ENCODE results near the gene HIRIP3. TPM values are rescaled to one million over a fixed set of nuclear protein-coding genes. Genes with fewer than 3 reads are reported as not detected.

The HIRIP3 gene
- total and polyA plus RNA-seq, 2 of the 13 experiments (the other 11 are each of a cell fraction or from before 2014, with no cell fraction given) = 12.6 to 17.2 TPM

DNA sequence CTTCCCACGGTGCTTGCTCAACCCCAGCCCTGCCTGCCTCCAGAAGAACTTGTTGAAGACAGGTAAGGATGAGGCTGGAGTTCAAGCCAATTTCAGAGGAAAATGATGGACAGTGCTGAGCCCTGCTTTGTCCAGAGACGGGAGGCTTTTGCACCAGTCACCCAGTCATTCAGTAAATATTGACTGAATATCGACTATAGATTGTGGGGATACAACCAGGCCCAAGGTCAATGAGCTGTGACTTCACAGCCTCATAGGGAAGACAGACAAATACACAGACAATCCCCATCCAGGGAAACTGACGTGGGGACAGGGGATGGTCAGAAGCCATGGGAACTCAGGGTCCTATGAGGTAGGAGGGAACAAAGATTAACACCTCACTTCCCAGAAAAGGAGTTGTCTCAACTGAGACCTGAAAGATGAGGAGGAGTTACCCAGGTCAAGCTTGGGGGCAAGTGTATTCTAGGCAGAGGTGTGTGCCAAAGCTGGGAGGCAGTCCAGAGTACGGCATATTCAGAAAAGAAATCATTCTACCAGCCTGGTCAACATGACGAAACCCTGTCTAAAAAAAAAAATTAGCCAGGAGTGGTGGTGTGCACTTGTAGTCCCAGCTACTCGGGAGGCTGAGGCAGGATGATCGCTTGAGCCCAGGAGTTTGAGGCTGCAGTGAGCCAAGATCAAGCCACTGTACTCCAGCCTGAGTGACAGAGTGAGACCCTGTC is 21.3 kb upstream of the HIRIP3 start (continued):
- TF ChIP-seq ZBTB21 (CRISPR knock-in tag; IDR thresholded peaks at IDR 0.05) (0 out of 2 replicates have a peak, but pooled peaks have one; percentile 17), ZNF350 (CRISPR knock-in tag; IDR thresholded peaks at IDR 0.05; ENCODE audit: borderline replicate concordance, low read depth) (peak; percentile 24; the same call in 1 of the 2 replicates), EED (CRISPR knock-in tag; IDR thresholded peaks at IDR 0.05) (no peak), ZBTB20 (CRISPR knock-in tag; IDR thresholded peaks at IDR 0.05; ENCODE audit: borderline replicate concordance, low read depth) (peak; percentile 31; the same call in 1 of the 2 replicates), THAP11 (CRISPR knock-in tag; IDR thresholded peaks at IDR 0.05) (0 out of 2 replicates have a peak, but pooled peaks have one; percentile 28), SKI (IDR thresholded peaks at IDR 0.05; ENCODE audit: partially characterized antibody) (peak; percentile 58), ZBTB7B (CRISPR knock-in tag; IDR thresholded peaks at IDR 0.05) (0 out of 2 replicates have a peak, but pooled peaks have one; percentile 40), ZNF329 (CRISPR knock-in tag; IDR thresholded peaks at IDR 0.05; ENCODE audit: low read depth) (no peak), ONECUT2 (CRISPR knock-in tag; IDR thresholded peaks at IDR 0.05) (peak; percentile 82), NR2F6 (IDR thresholded peaks at IDR 0.05) (no peak), NR2F6 (CRISPR knock-in tag; IDR thresholded peaks at IDR 0.05) (peak; percentile 22; the same call in 1 of the 2 replicates), ZNF558 (CRISPR knock-in tag; IDR thresholded peaks at IDR 0.05; ENCODE audit: borderline replicate concordance) (no peak), KDM2A (CRISPR knock-in tag; IDR thresholded peaks at IDR 0.05; ENCODE audit: borderline replicate concordance, low read depth) (0 out of 2 replicates have a peak, but pooled peaks have one; percentile 34), PAF1 (CRISPR knock-in tag; IDR thresholded peaks at IDR 0.05) (no peak), FOXJ3 (CRISPR knock-in tag; IDR thresholded peaks at IDR 0.05; ENCODE audit: borderline replicate concordance) (no peak), MEIS1 (CRISPR knock-in tag; IDR thresholded peaks at IDR 0.05; ENCODE audit: borderline replicate concordance) (0 out of 2 replicates have a peak, but pooled peaks have one; percentile 40), TBX2 (CRISPR knock-in tag; IDR thresholded peaks at IDR 0.05; ENCODE audit: borderline replicate concordance) (0 out of 2 replicates have a peak, but pooled peaks have one; percentile 31), FOXA1 (IDR thresholded peaks at IDR 0.05) (no peak), FOXA1 (CRISPR knock-in tag; IDR thresholded peaks at IDR 0.05) (peak; percentile 40; the same call in 1 of the 2 replicates)
- TF ChIP-seq, protein P1, sequence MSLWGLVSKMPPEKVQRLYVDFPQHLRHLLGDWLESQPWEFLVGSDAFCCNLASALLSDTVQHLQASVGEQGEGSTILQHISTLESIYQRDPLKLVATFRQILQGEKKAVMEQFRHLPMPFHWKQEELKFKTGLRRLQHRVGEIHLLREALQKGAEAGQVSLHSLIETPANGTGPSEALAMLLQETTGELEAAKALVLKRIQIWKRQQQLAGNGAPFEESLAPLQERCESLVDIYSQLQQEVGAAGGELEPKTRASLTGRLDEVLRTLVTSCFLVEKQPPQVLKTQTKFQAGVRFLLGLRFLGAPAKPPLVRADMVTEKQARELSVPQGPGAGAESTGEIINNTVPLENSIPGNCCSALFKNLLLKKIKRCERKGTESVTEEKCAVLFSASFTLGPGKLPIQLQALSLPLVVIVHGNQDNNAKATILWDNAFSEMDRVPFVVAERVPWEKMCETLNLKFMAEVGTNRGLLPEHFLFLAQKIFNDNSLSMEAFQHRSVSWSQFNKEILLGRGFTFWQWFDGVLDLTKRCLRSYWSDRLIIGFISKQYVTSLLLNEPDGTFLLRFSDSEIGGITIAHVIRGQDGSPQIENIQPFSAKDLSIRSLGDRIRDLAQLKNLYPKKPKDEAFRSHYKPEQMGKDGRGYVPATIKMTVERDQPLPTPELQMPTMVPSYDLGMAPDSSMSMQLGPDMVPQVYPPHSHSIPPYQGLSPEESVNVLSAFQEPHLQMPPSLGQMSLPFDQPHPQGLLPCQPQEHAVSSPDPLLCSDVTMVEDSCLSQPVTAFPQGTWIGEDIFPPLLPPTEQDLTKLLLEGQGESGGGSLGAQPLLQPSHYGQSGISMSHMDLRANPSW (CRISPR knock-in tag; IDR thresholded peaks at IDR 0.05; ENCODE audit: borderline replicate concordance) = no peak
- TF ChIP-seq, protein P2, sequence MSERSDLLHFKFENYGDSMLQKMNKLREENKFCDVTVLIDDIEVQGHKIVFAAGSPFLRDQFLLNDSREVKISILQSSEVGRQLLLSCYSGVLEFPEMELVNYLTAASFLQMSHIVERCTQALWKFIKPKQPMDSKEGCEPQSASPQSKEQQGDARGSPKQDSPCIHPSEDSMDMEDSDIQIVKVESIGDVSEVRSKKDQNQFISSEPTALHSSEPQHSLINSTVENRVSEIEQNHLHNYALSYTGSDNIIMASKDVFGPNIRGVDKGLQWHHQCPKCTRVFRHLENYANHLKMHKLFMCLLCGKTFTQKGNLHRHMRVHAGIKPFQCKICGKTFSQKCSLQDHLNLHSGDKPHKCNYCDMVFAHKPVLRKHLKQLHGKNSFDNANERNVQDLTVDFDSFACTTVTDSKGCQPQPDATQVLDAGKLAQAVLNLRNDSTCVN (CRISPR knock-in tag; IDR thresholded peaks at IDR 0.05; ENCODE audit: borderline replicate concordance) = no peak
- TF ChIP-seq, protein P3, sequence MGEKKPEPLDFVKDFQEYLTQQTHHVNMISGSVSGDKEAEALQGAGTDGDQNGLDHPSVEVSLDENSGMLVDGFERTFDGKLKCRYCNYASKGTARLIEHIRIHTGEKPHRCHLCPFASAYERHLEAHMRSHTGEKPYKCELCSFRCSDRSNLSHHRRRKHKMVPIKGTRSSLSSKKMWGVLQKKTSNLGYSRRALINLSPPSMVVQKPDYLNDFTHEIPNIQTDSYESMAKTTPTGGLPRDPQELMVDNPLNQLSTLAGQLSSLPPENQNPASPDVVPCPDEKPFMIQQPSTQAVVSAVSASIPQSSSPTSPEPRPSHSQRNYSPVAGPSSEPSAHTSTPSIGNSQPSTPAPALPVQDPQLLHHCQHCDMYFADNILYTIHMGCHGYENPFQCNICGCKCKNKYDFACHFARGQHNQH (CRISPR knock-in tag; IDR thresholded peaks at IDR 0.05) = peak; percentile 57; the same call in 1 of the 2 replicates
- TF ChIP-seq, protein P4, sequence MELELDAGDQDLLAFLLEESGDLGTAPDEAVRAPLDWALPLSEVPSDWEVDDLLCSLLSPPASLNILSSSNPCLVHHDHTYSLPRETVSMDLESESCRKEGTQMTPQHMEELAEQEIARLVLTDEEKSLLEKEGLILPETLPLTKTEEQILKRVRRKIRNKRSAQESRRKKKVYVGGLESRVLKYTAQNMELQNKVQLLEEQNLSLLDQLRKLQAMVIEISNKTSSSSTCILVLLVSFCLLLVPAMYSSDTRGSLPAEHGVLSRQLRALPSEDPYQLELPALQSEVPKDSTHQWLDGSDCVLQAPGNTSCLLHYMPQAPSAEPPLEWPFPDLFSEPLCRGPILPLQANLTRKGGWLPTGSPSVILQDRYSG (CRISPR knock-in tag; IDR thresholded peaks at IDR 0.05) = no peak

Measured in HepG2 (cell line).